WTC11 (cell line): ENCODE data around the gene LSM2. TPM values are rescaled to one million over a fixed set of nuclear protein-coding genes. Genes with fewer than 3 reads are reported as not detected.

ENCODE experiments used
- ATAC-seq: fragments of 200-7000 bp; cut with Tn5 transposase; 2 replicates; pipeline ENCODE4 v1.10.0; 2021; ENCODE audit warnings: mild to moderate bottlenecking, moderate library complexity
- CTCF ChIA-PET: fragments of 300-600 bp; sonication (Branson Sonifier 250); formaldehyde crosslinking; loops from one replicate; lab custom pipeline; 2021; ENCODE audit warnings: antibody characterized with exemption; lab: Charles Lee
- POLR2A ChIA-PET: fragments of 350-600 bp; sonication (Branson Sonifier 250); formaldehyde crosslinking; loops from one replicate; lab custom pipeline; 2021; ENCODE audit warnings: antibody characterized with exemption; lab: Charles Lee
- DNase-seq: peaks from one replicate; pipeline ENCODE4 v3.0.0; 2021; ENCODE audit warnings: low spot score
- H3K27ac Mint-ChIP-seq: 2 replicates; pipeline ENCODE4 v1.8.0; 2021; ENCODE audit warnings: mixed read lengths
- H3K27me3 Mint-ChIP-seq: 2 replicates; pipeline ENCODE4 v1.8.0; 2021; ENCODE audit warnings: low read depth, mild to moderate bottlenecking, moderate library complexity, mixed read lengths
- H3K36me3 Mint-ChIP-seq: 2 replicates; pipeline ENCODE4 v1.8.0; 2021; ENCODE audit warnings: mixed read lengths
- H3K4me1 Mint-ChIP-seq: 2 replicates; pipeline ENCODE4 v1.8.0; 2022; ENCODE audit warnings: mixed read lengths
- H3K4me3 Mint-ChIP-seq: 2 replicates; pipeline ENCODE4 v1.8.0; 2021; ENCODE audit warnings: mild to moderate bottlenecking, moderate library complexity, mixed read lengths
- H3K9me3 Mint-ChIP-seq: 2 replicates; pipeline ENCODE4 v1.8.0; 2021; ENCODE audit warnings: mixed read lengths
- CBFB ChIP-seq: sonication (generic); formaldehyde crosslinking; IDR thresholded peaks from 2 replicates; pipeline ENCODE4 v1.8.1; 2022; ENCODE audit warnings: mild to moderate bottlenecking, low read depth, missing genetic modification reagents
- ETV6 ChIP-seq: sonication (generic); formaldehyde crosslinking; IDR thresholded peaks from 2 replicates; pipeline ENCODE4 v1.8.1; 2022; ENCODE audit warnings: mild to moderate bottlenecking, missing genetic modification reagents
- FOXK1 ChIP-seq: sonication (generic); formaldehyde crosslinking; IDR thresholded peaks from 2 replicates; pipeline ENCODE4 v1.8.0; 2022; ENCODE audit warnings: mild to moderate bottlenecking, moderate library complexity, missing genetic modification reagents
- GTF2I ChIP-seq: fragments of 250-450 bp; sonication (Bioruptor Pico); conservative IDR thresholded peaks from 2 replicates; pipeline ENCODE4 v1.4.0; 2021; ENCODE audit warnings: mild to moderate bottlenecking
- KAT7 ChIP-seq: sonication (generic); formaldehyde crosslinking; IDR thresholded peaks from 2 replicates; pipeline ENCODE4 v1.8.1; 2023; ENCODE audit warnings: missing genetic modification reagents, mild to moderate bottlenecking, borderline replicate concordance
- MXD4 ChIP-seq: fragments of 250-450 bp; sonication (Bioruptor Pico); IDR thresholded peaks from 2 replicates; pipeline ENCODE4 v1.8.0; 2021; ENCODE audit warnings: mild to moderate bottlenecking, moderate library complexity, borderline replicate concordance
- OVOL2 ChIP-seq: fragments of 250-450 bp; sonication (Bioruptor Pico); IDR thresholded peaks from 2 replicates; pipeline ENCODE4 v1.9.0; 2021; ENCODE audit warnings: mild to moderate bottlenecking, borderline replicate concordance
- TEAD1 ChIP-seq: sonication (generic); formaldehyde crosslinking; IDR thresholded peaks from 2 replicates; pipeline ENCODE4 v1.8.0; 2022; ENCODE audit warnings: mild to moderate bottlenecking, missing genetic modification reagents
- ZNF317 ChIP-seq: sonication (generic); formaldehyde crosslinking; IDR thresholded peaks from 2 replicates; pipeline ENCODE4 v1.8.1; 2023; ENCODE audit warnings: low read depth, mild to moderate bottlenecking, moderate library complexity, missing genetic modification reagents, borderline replicate concordance
- ZNF396 ChIP-seq: fragments of 250-450 bp; sonication (Bioruptor Pico); IDR thresholded peaks from 2 replicates; pipeline ENCODE4 v1.8.0; 2021; ENCODE audit warnings: mild to moderate bottlenecking, moderate library complexity, borderline replicate concordance
- ZNF416 ChIP-seq: fragments of 250-450 bp; sonication (Bioruptor Pico); IDR thresholded peaks from 2 replicates; pipeline ENCODE4 v1.9.0; 2021; ENCODE audit warnings: mild to moderate bottlenecking, inconsistent platforms
- total RNA-seq: library from RNA; stranded (reverse); gene quantifications from 3 replicates; pipeline ENCODE4 v1.2.3, GENCODE V29; 2021
- TF ChIP-seq, protein P1 (sequence below): sonication (generic); formaldehyde crosslinking; IDR thresholded peaks from 2 replicates; pipeline ENCODE4 v1.8.1; 2022; ENCODE audit warnings: low read depth, missing genetic modification reagents, borderline replicate concordance
- TF ChIP-seq, protein P2 (sequence below): sonication (generic); formaldehyde crosslinking; IDR thresholded peaks from 2 replicates; pipeline ENCODE4 v1.8.1; 2023; ENCODE audit warnings: mild to moderate bottlenecking, missing genetic modification reagents, borderline replicate concordance
- TF ChIP-seq, protein P3 (sequence below): fragments of 250-450 bp; sonication (Bioruptor Pico); conservative IDR thresholded peaks from 2 replicates; pipeline ENCODE4 v1.9.0; 2021; ENCODE audit warnings: mild to moderate bottlenecking
- TF ChIP-seq, protein P4 (sequence below): sonication (generic); formaldehyde crosslinking; conservative IDR thresholded peaks from 2 replicates; pipeline ENCODE4 v1.8.1; 2023; ENCODE audit warnings: mild to moderate bottlenecking, low read depth, missing genetic modification reagents, moderate library complexity
- TF ChIP-seq, protein P5 (sequence below): fragments of 250-450 bp; sonication (Bioruptor Pico); IDR thresholded peaks from 2 replicates; pipeline ENCODE4 v1.9.0; 2021; ENCODE audit warnings: moderate library complexity, mild to moderate bottlenecking, inconsistent platforms, borderline replicate concordance
- TF ChIP-seq, protein P6 (sequence below): sonication (generic); formaldehyde crosslinking; IDR thresholded peaks from 2 replicates; pipeline ENCODE4 v1.8.1; 2023; ENCODE audit warnings: mild to moderate bottlenecking, missing genetic modification reagents, moderate library complexity
- TF ChIP-seq, protein P7 (sequence below): sonication (generic); formaldehyde crosslinking; conservative IDR thresholded peaks from 2 replicates; pipeline ENCODE4 v1.8.1; 2022; ENCODE audit warnings: mild to moderate bottlenecking, missing genetic modification reagents

The LSM2 gene
- total RNA-seq, 1 experiment from 2014 or later: 104 TPM

DNA sequence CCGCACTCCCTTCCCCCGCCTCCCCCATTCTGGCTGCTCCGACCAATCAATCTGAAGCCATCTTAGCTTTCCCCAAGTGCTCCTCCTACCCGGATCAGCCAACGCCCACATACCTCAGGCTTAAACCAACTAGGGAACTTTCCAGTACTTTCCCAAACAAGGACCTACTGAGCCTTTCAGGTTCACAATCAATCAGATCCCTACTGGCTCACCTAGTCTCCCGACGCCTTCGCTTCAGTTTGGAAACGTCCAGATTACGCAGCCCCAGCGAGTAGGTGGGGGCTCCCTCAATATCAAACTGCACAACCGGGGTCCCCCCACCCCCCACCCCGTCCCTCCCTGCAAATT is 7.9 kb upstream of the LSM2 start (continued):
- TF ChIP-seq, protein P1, sequence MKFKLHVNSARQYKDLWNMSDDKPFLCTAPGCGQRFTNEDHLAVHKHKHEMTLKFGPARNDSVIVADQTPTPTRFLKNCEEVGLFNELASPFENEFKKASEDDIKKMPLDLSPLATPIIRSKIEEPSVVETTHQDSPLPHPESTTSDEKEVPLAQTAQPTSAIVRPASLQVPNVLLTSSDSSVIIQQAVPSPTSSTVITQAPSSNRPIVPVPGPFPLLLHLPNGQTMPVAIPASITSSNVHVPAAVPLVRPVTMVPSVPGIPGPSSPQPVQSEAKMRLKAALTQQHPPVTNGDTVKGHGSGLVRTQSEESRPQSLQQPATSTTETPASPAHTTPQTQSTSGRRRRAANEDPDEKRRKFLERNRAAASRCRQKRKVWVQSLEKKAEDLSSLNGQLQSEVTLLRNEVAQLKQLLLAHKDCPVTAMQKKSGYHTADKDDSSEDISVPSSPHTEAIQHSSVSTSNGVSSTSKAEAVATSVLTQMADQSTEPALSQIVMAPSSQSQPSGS: no peak
- 0 out of 2 replicates have a peak, but pooled peaks have one; percentile 48 for TF ChIP-seq FOXK1 (CRISPR knock-in tag)
- TF ChIP-seq ETV6 (CRISPR knock-in tag): 0 out of 2 replicates have a peak, but pooled peaks have one; percentile 33
- TF ChIP-seq, protein P2, sequence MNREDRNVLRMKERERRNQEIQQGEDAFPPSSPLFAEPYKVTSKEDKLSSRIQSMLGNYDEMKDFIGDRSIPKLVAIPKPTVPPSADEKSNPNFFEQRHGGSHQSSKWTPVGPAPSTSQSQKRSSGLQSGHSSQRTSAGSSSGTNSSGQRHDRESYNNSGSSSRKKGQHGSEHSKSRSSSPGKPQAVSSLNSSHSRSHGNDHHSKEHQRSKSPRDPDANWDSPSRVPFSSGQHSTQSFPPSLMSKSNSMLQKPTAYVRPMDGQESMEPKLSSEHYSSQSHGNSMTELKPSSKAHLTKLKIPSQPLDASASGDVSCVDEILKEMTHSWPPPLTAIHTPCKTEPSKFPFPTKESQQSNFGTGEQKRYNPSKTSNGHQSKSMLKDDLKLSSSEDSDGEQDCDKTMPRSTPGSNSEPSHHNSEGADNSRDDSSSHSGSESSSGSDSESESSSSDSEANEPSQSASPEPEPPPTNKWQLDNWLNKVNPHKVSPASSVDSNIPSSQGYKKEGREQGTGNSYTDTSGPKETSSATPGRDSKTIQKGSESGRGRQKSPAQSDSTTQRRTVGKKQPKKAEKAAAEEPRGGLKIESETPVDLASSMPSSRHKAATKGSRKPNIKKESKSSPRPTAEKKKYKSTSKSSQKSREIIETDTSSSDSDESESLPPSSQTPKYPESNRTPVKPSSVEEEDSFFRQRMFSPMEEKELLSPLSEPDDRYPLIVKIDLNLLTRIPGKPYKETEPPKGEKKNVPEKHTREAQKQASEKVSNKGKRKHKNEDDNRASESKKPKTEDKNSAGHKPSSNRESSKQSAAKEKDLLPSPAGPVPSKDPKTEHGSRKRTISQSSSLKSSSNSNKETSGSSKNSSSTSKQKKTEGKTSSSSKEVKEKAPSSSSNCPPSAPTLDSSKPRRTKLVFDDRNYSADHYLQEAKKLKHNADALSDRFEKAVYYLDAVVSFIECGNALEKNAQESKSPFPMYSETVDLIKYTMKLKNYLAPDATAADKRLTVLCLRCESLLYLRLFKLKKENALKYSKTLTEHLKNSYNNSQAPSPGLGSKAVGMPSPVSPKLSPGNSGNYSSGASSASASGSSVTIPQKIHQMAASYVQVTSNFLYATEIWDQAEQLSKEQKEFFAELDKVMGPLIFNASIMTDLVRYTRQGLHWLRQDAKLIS (CRISPR knock-in tag): no peak
- no peak for TF ChIP-seq ZNF416 (CRISPR knock-in tag)
- no peak for TF ChIP-seq OVOL2
- TF ChIP-seq, protein P3, sequence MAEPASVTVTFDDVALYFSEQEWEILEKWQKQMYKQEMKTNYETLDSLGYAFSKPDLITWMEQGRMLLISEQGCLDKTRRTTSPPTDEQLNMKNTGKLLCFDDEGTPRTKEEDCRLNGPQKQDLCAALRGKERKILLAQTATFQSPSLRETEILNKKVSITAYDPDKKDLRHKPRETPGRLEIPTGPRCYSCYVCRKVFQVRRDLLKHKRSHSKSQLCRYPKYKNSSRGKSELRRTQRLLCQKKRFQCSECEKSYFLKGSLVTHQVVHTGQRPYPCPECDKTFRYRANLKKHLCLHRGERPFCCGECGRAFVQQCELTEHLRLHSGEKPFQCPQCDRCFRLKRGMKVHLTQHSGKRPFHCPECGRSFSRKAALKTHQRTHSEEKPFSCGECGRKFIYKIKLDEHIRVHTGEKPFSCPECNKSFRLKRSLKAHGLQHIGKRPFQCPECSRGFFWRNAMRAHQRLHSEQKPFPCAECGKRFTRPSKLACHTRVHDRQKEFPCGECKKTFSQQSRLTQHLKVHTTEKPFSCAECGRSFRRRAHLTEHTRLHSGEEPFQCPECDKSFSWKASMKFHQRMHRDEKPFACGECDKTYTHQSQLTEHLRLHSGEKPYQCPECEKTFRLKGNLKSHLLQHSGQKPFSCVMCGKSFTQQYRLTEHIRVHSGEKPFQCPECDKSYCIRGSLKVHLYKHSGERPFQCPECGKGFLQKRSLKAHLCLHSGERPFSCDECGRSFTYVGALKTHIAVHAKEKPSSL (CRISPR knock-in tag): no peak
- no peak for TF ChIP-seq KAT7
- TF ChIP-seq, protein P4, sequence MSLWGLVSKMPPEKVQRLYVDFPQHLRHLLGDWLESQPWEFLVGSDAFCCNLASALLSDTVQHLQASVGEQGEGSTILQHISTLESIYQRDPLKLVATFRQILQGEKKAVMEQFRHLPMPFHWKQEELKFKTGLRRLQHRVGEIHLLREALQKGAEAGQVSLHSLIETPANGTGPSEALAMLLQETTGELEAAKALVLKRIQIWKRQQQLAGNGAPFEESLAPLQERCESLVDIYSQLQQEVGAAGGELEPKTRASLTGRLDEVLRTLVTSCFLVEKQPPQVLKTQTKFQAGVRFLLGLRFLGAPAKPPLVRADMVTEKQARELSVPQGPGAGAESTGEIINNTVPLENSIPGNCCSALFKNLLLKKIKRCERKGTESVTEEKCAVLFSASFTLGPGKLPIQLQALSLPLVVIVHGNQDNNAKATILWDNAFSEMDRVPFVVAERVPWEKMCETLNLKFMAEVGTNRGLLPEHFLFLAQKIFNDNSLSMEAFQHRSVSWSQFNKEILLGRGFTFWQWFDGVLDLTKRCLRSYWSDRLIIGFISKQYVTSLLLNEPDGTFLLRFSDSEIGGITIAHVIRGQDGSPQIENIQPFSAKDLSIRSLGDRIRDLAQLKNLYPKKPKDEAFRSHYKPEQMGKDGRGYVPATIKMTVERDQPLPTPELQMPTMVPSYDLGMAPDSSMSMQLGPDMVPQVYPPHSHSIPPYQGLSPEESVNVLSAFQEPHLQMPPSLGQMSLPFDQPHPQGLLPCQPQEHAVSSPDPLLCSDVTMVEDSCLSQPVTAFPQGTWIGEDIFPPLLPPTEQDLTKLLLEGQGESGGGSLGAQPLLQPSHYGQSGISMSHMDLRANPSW (CRISPR knock-in tag): no peak

DNA sequence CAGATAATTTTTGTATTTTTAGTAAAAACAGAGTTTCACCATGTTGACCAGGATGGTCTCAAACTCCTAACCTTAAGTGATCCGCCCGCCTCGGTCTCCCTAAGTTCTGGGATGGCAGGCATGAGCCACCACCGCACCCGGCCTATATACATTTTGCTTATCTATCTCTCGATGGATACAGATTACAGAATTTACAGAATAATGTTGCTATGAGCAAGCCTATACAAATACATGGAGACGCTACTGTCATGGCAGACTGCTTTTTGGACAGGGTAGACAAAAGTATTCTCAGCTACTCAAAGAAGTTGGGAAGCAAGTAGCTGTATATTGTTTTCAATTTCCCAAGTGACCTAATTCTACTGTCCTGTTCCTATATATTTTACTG is 6.7 kb upstream of the LSM2 start:
- peaks cover 18% of the 10 kb centered on the region for H3K4me1 Mint-ChIP-seq
- peak overlapping the region; percentile 85 for H3K4me3 Mint-ChIP-seq
- ChIA-PET POLR2A (interaction anchor here (0.6 to 2.3 kb wide), 7 partner anchors 7 to 540 kb away, joined by 3 to 18 read pairs (median 6); partner anchors contain the start of genes HSPA1B, VARS1 and VWA7), CTCF (interaction anchor here (0.6 to 2.4 kb wide), 8 partner anchors 17 to 145 kb away, joined by 3 to 19 read pairs (median 4); partner anchors contain the start of genes LY6G5C, NELFE, SKIC2 and VARS1)
- ATAC-seq (no peak), DNase-seq (no peak)
- H3K9me3 Mint-ChIP-seq: no peaks in the 10 kb centered on the region; the same call in 1 of the 2 replicates
- no peak for TF ChIP-seq ZNF317 (CRISPR knock-in tag)
- TF ChIP-seq, protein P5, sequence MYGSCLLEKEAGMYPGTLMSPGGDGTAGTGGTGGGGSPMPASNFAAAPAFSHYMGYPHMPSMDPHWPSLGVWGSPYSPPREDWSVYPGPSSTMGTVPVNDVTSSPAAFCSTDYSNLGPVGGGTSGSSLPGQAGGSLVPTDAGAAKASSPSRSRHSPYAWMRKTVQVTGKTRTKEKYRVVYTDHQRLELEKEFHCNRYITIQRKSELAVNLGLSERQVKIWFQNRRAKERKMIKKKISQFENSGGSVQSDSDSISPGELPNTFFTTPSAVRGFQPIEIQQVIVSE: no peak
- TF ChIP-seq TEAD1 (CRISPR knock-in tag): no peak
- TF ChIP-seq, protein P6, sequence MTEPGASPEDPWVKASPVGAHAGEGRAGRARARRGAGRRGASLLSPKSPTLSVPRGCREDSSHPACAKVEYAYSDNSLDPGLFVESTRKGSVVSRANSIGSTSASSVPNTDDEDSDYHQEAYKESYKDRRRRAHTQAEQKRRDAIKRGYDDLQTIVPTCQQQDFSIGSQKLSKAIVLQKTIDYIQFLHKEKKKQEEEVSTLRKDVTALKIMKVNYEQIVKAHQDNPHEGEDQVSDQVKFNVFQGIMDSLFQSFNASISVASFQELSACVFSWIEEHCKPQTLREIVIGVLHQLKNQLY (CRISPR knock-in tag): no peak
- no peak for TF ChIP-seq GTF2I (CRISPR knock-in tag)
- no peak for TF ChIP-seq ZNF396 (CRISPR knock-in tag)
- no peak for TF ChIP-seq MXD4 (CRISPR knock-in tag)
- TF ChIP-seq, protein P7, sequence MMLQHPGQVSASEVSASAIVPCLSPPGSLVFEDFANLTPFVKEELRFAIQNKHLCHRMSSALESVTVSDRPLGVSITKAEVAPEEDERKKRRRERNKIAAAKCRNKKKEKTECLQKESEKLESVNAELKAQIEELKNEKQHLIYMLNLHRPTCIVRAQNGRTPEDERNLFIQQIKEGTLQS (CRISPR knock-in tag): no peak
- no peak for TF ChIP-seq CBFB (CRISPR knock-in tag)
- no peak overlapping the region for H3K27ac Mint-ChIP-seq
- peaks cover 4% of the 10 kb centered on the region; the same call in 1 of the 2 replicates for H3K36me3 Mint-ChIP-seq
- H3K27me3 Mint-ChIP-seq: no peaks in the 10 kb centered on the region; the same call in none of the 2 replicates
